HepG2 (cell line): Measurements from ENCODE around the gene PSMD3. TPM values are rescaled to one million over a fixed set of nuclear protein-coding genes. Genes with fewer than 3 reads are reported as not detected.

Experiments
- ATAC-seq: fragments of 200-7000 bp; cut with Tn5 transposase; 3 replicates; pipeline ENCODE4 v1.9.1; 2020; ENCODE audit warnings: mild to moderate bottlenecking, moderate library complexity
- BruUV-seq: library from RNA; stranded (reverse); fragments of 400-500 nt; replicated peaks from 2 replicates; lab custom pipeline; 2021; lab: Mats Ljungman, UMichigan
- CTCF ChIA-PET: fragments of 300-600 bp; formaldehyde crosslinking; extraction: SDS; loops from one replicate; lab custom pipeline; 2021; ENCODE audit warnings: low total read pairs, inconsistent platforms, low intra/inter-chr PET ratio; lab: Yijun Ruan, JAX
- POLR2A ChIA-PET: fragments of 350-600 bp; sonication (Branson Sonifier 250); formaldehyde crosslinking; loops from one replicate; lab custom pipeline; 2020; ENCODE audit warnings: antibody characterized with exemption, inconsistent platforms; lab: Yijun Ruan, JAX
- DNase-seq: peaks from one replicate; pipeline ENCODE4 v3.0.0-alpha.2; 2015; ENCODE audit warnings: low spot score
- FAIRE-seq: peaks from 3 replicates; lab custom pipeline; 2011; peaks lifted over from hg19 to GRCh38; lab: Jason Lieb, UNC
- H2AFZ ChIP-seq: one replicate; pipeline ENCODE4 v1.6.1; 2011; ENCODE audit warnings: low read length, inconsistent platforms
- H3K27ac ChIP-seq: fragments of 300-600 bp; 3 replicates; pipeline ENCODE4 v1.8.0; 2011; ENCODE audit warnings: mixed run types, mild to moderate bottlenecking, mixed read lengths, low read length, inconsistent platforms; ENCODE audit not compliant: insufficient read depth; ENCODE audit errors: extremely low read length
- H3K27me3 ChIP-seq, 2 experiments: fragments of 200-600 bp in 1 of 2; 2 replicates in 1 of 2; 3 replicates in 1 of 2; pipeline versions ENCODE4 v1.6.0 to v1.8.0; 2011; ENCODE audit warnings: low read length in 2 of 2, mild to moderate bottlenecking in 2 of 2, moderate library complexity in 2 of 2, inconsistent platforms in 1 of 2; ENCODE audit not compliant: insufficient read depth in 2 of 2, control insufficient read depth in 1 of 2
- H3K36me3 ChIP-seq, 2 experiments: fragments of 200-600 bp in 1 of 2; replicated peaks in 1 of 2; 2 replicates in 1 of 2; 3 replicates in 1 of 2; pipeline versions ENCODE4 v1.5.1 to v1.8.0; 2011; ENCODE audit warnings: low read length in 2 of 2, inconsistent platforms in 1 of 2; ENCODE audit not compliant: insufficient read depth in 2 of 2, control insufficient read depth in 1 of 2
- H3K4me1 ChIP-seq: 2 replicates; pipeline ENCODE4 v1.5.1; 2012; ENCODE audit warnings: low read length, inconsistent platforms; ENCODE audit not compliant: insufficient read depth
- H3K4me2 ChIP-seq: 2 replicates; pipeline ENCODE4 v1.6.0; 2011; ENCODE audit warnings: low read depth, low read length, inconsistent platforms
- H3K4me3 ChIP-seq, 3 experiments: fragments of 200-600 bp in 1 of 3; sonication (generic), shearing (Covaris generic) in 1 of 3; replicated peaks in 1 of 3; 2 replicates each; pipeline ENCODE4 v1.5.1; 2011 to 2016; ENCODE audit warnings: low read length in 3 of 3, inconsistent platforms in 2 of 3, low read depth in 2 of 3, mild to moderate bottlenecking in 2 of 3, control low read depth in 1 of 3, mixed read lengths in 1 of 3; ENCODE audit not compliant: insufficient read depth in 1 of 3
- H3K79me2 ChIP-seq: one replicate; pipeline ENCODE4 v1.6.1; 2011; ENCODE audit warnings: low read length, inconsistent platforms; ENCODE audit not compliant: insufficient read depth
- H3K9ac ChIP-seq: 2 replicates; pipeline ENCODE4 v1.6.0; 2011; ENCODE audit warnings: mild to moderate bottlenecking, low read depth, low read length, inconsistent platforms; ENCODE audit not compliant: insufficient read depth
- H3K9me3 ChIP-seq: 2 replicates; pipeline ENCODE4 v1.5.1; 2012; ENCODE audit warnings: mild to moderate bottlenecking, low read length
- H4K20me1 ChIP-seq: 2 replicates; pipeline ENCODE4 v1.6.0; 2011; ENCODE audit warnings: inconsistent platforms, mild to moderate bottlenecking, low read length, moderate library complexity; ENCODE audit not compliant: insufficient read depth
- FOXO1 ChIP-seq: sonication (generic); formaldehyde crosslinking; IDR thresholded peaks from 2 replicates; pipeline ENCODE4 v1.4.0; 2020; ENCODE audit warnings: missing genetic modification reagents
- KDM1A ChIP-seq: IDR thresholded peaks from 2 replicates; pipeline ENCODE4 v1.6.1; 2016; ENCODE audit warnings: missing compliant biosample characterization
- TBL1XR1 ChIP-seq: fragments of 150-350 bp; IDR thresholded peaks from 2 replicates; pipeline ENCODE4 v1.6.1; 2014; ENCODE audit warnings: borderline replicate concordance, low read length; ENCODE audit not compliant: partially characterized antibody
- ZNF263 ChIP-seq: sonication (generic); formaldehyde crosslinking; IDR thresholded peaks from 2 replicates; pipeline ENCODE4 v1.4.0; 2020; ENCODE audit warnings: missing genetic modification reagents
- ZNF329 ChIP-seq: sonication (generic); formaldehyde crosslinking; IDR thresholded peaks from 2 replicates; pipeline ENCODE4 v1.9.0; 2021; ENCODE audit warnings: low read depth, mild to moderate bottlenecking, missing genetic modification reagents
- ZNF563 ChIP-seq: sonication (generic); formaldehyde crosslinking; IDR thresholded peaks from 2 replicates; pipeline ENCODE4 v1.8.0; 2022; ENCODE audit warnings: mild to moderate bottlenecking, moderate library complexity, missing genetic modification reagents
- WGBS: methylation state at CpG from one replicate; pipeline ENCODE4 v1.1.6; 2017; ENCODE audit warnings: low lambda C conversion rate; 5-methylcytosine and 5-hydroxymethylcytosine counted together
- in situ Hi-C: cut with HindIII; loops from 2 replicates; pipeline ENCODE4 v1.10.0; 2017; ENCODE audit warnings: low pct_unique_long_range_greater_than_20kb; ENCODE audit not compliant: extremely low pct_ligation_motif_present
- intact Hi-C: fragments of 100-400 bp; cut with micrococcal nuclease; formaldehyde crosslinking; loops from one replicate; pipeline ENCODE4 v1.10.0; 2022; ENCODE audit not compliant: unreplicated experiment
- polyA plus RNA-seq, 8 experiments: library from polyadenylated mRNA; depleted of rRNA in 3 of 8; stranded (reverse) in 7 of 8; unstranded in 1 of 8; fragments of >200 nt; fragmentation: Illumina TruSeq in 4 of 8; extraction: Trizol in 4 of 8; gene quantifications; 2 replicates each; pipeline versions ENCODE4 v1.2.1 to v1.2.3, GENCODE V29; 2011 to 2016; ENCODE audit warnings: low read depth in 4 of 8, missing spikeins in 1 of 8, mixed read lengths in 1 of 8; ENCODE audit not compliant: insufficient read depth in 1 of 8
- total RNA-seq, 5 experiments: library from RNA; depleted of rRNA; stranded (reverse); fragments of >200 nt; fragmentation: Illumina TruSeq; extraction: Trizol; gene quantifications; 2 replicates each; pipeline ENCODE4 v1.2.3, GENCODE V29; 2016; ENCODE audit warnings: low read depth in 1 of 5
- TF ChIP-seq, protein P1 (sequence below): sonication (generic); formaldehyde crosslinking; IDR thresholded peaks from 2 replicates; pipeline ENCODE4 v1.4.0; 2020; ENCODE audit warnings: mild to moderate bottlenecking, missing genetic modification reagents, borderline replicate concordance

The PSMD3 gene
- total and polyA plus RNA-seq, 2 of the 13 experiments (the other 11 are each of a cell fraction or from before 2014, with no cell fraction given), result 97.4 to 146 TPM

DNA sequence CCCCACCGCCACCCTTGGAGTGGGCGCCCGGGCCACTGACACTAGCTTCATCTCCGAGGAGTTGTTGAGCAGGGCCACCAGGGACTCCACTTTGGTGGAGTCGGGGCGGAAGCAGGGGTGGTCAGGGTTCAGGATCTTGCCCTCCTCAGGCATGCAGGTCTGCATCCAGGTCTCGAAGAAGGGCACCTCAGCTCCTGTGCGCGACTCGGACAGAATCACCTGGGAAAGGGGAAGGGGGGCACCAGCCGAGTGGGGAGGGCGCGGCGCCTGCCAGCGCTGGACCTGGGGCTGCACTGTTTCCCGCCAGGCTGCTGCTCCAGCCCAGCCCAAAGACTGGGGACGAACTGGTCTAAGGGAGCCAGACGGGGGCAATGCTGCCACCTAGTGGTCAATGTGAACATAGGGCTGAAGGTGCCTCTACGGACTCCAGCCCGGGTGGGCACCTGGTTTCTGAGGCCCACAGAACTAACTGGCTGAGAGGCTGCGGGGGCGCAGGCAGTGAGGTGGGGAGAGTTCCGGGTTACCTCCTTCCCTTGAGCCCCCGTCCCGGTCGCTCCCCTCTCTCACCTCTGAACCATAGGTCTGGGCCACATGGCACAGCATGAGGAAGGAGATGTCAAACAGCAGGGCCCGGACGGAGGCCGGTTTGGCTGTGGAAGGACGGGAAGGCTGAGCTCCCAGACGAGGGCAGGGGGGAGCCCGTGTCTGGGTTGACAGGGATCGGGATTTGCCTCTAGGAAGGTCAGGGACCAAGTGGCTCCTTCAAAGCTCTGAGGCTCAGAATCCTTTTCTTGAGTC lies 46.4 kb downstream of the PSMD3 start (continued):
- TF ChIP-seq, protein P1, sequence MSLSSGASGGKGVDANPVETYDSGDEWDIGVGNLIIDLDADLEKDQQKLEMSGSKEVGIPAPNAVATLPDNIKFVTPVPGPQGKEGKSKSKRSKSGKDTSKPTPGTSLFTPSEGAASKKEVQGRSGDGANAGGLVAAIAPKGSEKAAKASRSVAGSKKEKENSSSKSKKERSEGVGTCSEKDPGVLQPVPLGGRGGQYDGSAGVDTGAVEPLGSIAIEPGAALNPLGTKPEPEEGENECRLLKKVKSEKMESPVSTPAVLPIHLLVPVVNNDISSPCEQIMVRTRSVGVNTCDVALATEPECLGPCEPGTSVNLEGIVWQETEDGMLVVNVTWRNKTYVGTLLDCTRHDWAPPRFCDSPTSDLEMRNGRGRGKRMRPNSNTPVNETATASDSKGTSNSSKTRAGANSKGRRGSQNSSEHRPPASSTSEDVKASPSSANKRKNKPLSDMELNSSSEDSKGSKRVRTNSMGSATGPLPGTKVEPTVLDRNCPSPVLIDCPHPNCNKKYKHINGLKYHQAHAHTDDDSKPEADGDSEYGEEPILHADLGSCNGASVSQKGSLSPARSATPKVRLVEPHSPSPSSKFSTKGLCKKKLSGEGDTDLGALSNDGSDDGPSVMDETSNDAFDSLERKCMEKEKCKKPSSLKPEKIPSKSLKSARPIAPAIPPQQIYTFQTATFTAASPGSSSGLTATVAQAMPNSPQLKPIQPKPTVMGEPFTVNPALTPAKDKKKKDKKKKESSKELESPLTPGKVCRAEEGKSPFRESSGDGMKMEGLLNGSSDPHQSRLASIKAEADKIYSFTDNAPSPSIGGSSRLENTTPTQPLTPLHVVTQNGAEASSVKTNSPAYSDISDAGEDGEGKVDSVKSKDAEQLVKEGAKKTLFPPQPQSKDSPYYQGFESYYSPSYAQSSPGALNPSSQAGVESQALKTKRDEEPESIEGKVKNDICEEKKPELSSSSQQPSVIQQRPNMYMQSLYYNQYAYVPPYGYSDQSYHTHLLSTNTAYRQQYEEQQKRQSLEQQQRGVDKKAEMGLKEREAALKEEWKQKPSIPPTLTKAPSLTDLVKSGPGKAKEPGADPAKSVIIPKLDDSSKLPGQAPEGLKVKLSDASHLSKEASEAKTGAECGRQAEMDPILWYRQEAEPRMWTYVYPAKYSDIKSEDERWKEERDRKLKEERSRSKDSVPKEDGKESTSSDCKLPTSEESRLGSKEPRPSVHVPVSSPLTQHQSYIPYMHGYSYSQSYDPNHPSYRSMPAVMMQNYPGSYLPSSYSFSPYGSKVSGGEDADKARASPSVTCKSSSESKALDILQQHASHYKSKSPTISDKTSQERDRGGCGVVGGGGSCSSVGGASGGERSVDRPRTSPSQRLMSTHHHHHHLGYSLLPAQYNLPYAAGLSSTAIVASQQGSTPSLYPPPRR, result no peak
- TF ChIP-seq KDM1A (CRISPR knock-in tag), result no peak

GRCh38 chr17:40027614-40028012 lies 47.0 kb downstream of the PSMD3 start:
- intact Hi-C loops (loop anchor here (1.0 kb wide), 1 partner anchor 14 kb away; no protein-coding TSS in a partner anchor), in situ Hi-C loops (no loop called here)
- DNase-seq, result no peak
- H2AFZ ChIP-seq, result no peak overlapping the region
- no peak overlapping the region for H3K4me2 ChIP-seq
- H3K27me3 ChIP-seq, result no peaks in the 10 kb centered on the region
- CTCF ChIA-PET, result interaction anchor here (0.7 to 2.7 kb wide), 3 partner anchors 14 to 59 kb away, joined by 3 to 56 read pairs (median 6); partner anchors contain the start of gene CSF3
- FAIRE-seq, result no peak
- WGBS, result 87% methylated on average over 5 of the region's 5 CpGs
- H3K27ac ChIP-seq, result no peak overlapping the region
- peaks cover 43 to 75% of the 10 kb centered on the region in 2 experiments for H3K36me3 ChIP-seq
- H3K9ac ChIP-seq, result no peak overlapping the region
- no peaks in the 10 kb centered on the region for H3K79me2 ChIP-seq
- TF ChIP-seq ZNF329 (CRISPR knock-in tag), result no peak
- TF ChIP-seq ZNF563 (CRISPR knock-in tag), result no peak
- TF ChIP-seq ZNF263 (CRISPR knock-in tag), result peak; percentile 54; the same call in 1 of the 2 replicates
- no peak for TF ChIP-seq TBL1XR1
- no peak for TF ChIP-seq FOXO1
- H4K20me1 ChIP-seq, result no peaks in the 10 kb centered on the region
- BruUV-seq, result no TSS peak
- ATAC-seq, result peak; percentile 20
- no peaks in the 10 kb centered on the region for H3K9me3 ChIP-seq
- POLR2A ChIA-PET, result interaction anchor here (0.7 to 1.2 kb wide), 2 partner anchors 26 to 84 kb away, joined by 3 to 6 read pairs; partner anchors contain the start of gene MED24
- H3K4me3 ChIP-seq, result no peak overlapping the region
- H3K4me1 ChIP-seq, result no peaks in the 10 kb centered on the region
